Astrocyte of the hippocampus (primary cell): Measurements from ENCODE around the gene RALGPS1.

Source experiments
- DNase-seq: peaks from one replicate; pipeline ENCODE4 v3.0.0; 2011; ENCODE audit warnings: low read depth, low spot score

RALGPS1 gene

GRCh38 chr9:127222388-127223095 lies 308.0 kb downstream of the RALGPS1 start:
- DNase-seq = no peak

- DNase-seq = no peak
These were observed 308.7 kb downstream of the RALGPS1 start for GRCh38 chr9:127223266-127223665.

- no peak for DNase-seq
These were observed 309.2 kb downstream of the RALGPS1 start for GRCh38 chr9:127223810-127224177.

GRCh38 chr9:127224178-127224882 lies 309.7 kb downstream of the RALGPS1 start:
- DNase-seq = peak; percentile 92

GRCh38 chr9:127224883-127225739 lies 310.5 kb downstream of the RALGPS1 start:
- DNase-seq = peak; percentile 98

- DNase-seq = peak; percentile 27
These were observed 311.4 kb downstream of the RALGPS1 start for GRCh38 chr9:127225801-127226625.

- no peak for DNase-seq
These were observed 315.3 kb downstream of the RALGPS1 start for GRCh38 chr9:127229691-127230417.

GRCh38 chr9:127231666-127232065 lies 317.1 kb downstream of the RALGPS1 start:
- no peak for DNase-seq

DNA sequence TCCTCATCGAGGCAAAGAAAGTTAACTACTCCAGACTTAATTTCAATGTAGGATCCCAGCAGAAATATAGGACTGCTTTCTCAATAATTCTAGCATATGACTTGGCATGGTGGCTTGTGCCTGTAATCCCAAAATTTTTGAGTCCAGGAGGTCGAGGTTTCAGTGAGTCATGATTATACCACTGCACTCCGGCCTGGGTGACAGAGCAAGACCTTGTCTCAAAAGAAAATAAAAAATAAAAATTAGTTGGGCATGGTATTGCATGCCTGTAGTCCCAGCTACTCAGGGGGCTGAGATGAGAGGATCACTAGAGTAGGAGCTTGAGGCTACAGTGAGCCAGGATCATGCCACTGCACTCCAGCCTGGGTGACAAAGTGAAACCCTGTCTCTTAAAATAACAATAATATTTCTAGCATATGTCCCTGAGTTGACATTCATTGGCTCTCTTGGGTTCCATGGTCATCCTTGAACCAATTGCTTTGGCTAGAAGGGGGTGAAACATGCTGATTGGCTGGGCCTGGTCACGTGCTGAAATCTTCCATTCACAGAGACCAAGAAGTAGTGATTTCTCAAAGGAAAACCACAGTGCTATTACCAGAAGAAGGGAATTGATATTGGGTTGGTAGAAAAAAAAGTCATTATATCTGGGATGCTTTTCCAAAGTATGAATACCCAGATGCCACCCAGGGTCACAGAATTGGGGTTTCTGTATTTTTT lies 318.4 kb downstream of the RALGPS1 start:
- no peak for DNase-seq

DNA sequence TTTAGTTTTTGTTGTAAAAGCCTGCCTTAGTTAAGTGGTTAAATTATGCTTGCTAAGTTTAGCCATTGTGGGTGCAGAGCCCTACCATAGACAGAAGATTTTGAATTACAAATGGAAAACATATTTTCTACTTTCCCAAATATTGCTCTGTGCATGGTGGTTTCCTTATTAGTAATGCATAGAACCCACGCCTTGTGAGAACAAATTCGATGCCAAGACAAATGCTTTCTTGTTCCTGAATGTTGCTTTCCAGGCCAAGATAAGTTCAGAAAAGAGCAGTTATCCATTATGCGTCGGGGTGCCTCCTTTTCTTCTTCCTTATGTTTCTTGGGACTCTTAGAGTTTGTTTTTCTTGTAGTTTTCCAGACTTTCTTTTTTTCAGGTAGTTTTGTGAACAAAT lies 319.0 kb downstream of the RALGPS1 start:
- DNase-seq = no peak

DNA sequence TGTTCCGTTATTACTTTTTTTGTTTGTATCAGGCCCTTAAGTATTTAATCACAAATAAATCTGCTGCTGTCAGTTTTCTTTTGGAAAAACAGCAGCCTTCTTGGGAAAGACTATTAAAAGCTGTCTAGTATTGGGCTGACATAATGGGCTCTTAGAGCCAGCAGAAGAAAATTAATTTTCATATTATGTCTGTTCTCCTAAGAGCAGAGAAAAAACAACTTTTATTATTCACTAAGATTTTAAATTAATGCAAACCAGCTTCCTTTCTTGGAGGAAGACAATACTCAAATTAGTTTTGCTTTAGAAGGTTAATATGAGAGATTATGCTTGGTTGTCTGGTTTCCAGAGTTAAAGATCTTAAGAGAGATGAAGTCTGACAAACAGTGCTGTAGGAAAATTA lies 319.4 kb downstream of the RALGPS1 start:
- DNase-seq = no peak

- no peak for DNase-seq
These were observed 323.2 kb downstream of the RALGPS1 start for GRCh38 chr9:127237801-127238200.

DNA sequence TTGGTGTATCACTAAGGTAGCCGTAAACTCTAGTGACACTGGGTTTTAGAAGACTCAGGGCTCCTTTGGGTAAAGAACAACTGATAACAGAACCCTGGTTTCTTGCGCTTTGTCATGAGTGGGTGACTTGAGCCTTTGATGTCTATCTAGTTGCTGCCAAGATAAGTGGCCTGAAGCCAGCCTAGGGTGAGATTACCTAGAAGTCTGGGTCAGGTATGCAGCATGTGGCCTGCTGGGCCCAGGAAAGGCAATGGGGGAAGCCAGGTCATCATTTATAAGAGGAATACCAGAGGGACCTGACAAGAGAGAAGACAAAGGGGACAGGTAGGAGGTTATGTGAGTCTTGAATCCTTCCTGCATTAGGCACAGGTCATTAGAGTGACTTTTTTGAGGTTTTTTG lies 326.8 kb downstream of the RALGPS1 start:
- DNase-seq = no peak

- peak; percentile 98 for DNase-seq
These were observed 330.3 kb downstream of the RALGPS1 start for GRCh38 chr9:127244609-127245601.

- no peak for DNase-seq
These were observed 331.1 kb downstream of the RALGPS1 start for GRCh38 chr9:127245637-127246164.

DNA sequence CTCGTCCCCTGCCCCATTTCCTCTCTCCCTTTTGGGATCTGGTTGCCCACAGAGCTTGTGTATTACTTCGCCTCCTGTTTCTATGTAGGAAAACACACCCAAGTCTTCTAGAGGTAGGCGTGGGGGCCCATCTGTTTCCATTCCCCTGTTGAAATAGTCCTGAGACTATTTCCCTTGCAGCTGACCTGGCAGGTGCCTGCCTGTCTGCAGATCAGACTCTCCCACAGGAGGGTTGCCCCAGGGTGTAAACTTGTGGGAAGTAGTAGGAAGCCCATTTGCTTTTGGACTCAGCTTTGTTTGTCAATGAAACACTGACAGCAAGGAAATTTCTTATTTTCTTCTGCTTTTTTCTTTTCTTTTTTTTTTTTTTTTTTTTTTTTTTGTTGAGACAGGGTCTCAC lies 333.7 kb downstream of the RALGPS1 start:
- no peak for DNase-seq

- no peak for DNase-seq
These were observed 335.3 kb downstream of the RALGPS1 start for GRCh38 chr9:127249877-127250276.

DNA sequence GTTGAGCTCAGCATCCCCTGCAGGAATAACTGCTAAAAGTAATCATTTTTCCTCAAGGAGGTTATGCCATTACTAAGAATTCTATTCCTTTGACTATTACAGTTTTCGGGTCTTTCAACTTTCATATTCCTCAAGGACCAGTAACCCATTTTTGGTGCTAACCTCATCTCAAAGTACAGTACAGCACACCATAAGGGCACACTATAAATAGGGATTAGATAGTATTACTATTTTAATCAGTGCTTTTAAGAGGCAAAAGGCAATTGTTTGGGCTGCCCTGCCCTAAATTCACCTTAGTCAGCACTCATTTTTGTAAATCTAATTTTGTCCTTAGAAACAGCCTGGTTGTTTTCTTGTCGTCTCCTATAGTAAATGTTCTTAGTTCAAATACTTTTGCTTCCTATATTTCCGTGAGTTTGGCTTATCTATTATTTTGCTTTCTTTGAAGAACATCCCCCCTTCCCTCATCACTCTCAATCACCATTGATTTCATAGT lies 336.4 kb downstream of the RALGPS1 start:
- no peak for DNase-seq
